Naive thymus-derived CD4-positive, alpha-beta T cell (primary cell): ENCODE data around the gene CRLF1. TPM values are rescaled to one million over a fixed set of nuclear protein-coding genes. Genes with fewer than 3 reads are reported as not detected.
A peak's percentile ranks its signal among the peaks of the same experiment; 100 is the strongest.

Experiments
- ATAC-seq: fragments of 150-1000 bp; cut with Tn5 transposase; 2 replicates; pipeline ENCODE4 v1.10.0; 2021; ENCODE audit warnings: mild to moderate bottlenecking, moderate library complexity
- CTCF ChIA-PET: fragments of 350-600 bp; sonication (Branson Sonifier 250); formaldehyde crosslinking; loops from one replicate; lab custom pipeline; 2021; ENCODE audit warnings: antibody characterized with exemption; lab: Charles Lee
- POLR2A ChIA-PET: fragments of 350-600 bp; sonication (Branson Sonifier 250); formaldehyde crosslinking; loops from one replicate; lab custom pipeline; 2021; ENCODE audit warnings: antibody characterized with exemption, inconsistent platforms; lab: Charles Lee
- DNase-seq, 9 donors: peaks; one replicate each; pipeline versions ENCODE4 v3.0.0 to v3.0.0-alpha.2; 2020 to 2022; ENCODE audit warnings: mixed read lengths in 1 of 9
- H3K27ac ChIP-seq: one replicate; pipeline ENCODE4 v1.7.0; 2013; ENCODE audit warnings: mild to moderate bottlenecking, low read depth, low read length, moderate library complexity
- H3K27me3 ChIP-seq, 2 donors: one replicate each; pipeline ENCODE4 v1.7.0; 2013; ENCODE audit warnings: low read length in 2 of 2, mild to moderate bottlenecking in 2 of 2, moderate library complexity in 2 of 2; ENCODE audit not compliant: control insufficient read depth in 2 of 2, insufficient read depth in 2 of 2
- H3K36me3 ChIP-seq, 3 experiments: 1 replicate in 2 of 3; 2 replicates in 1 of 3; pipeline ENCODE4 v1.7.0; 2013; ENCODE audit warnings: low read length in 3 of 3, mild to moderate bottlenecking in 3 of 3, moderate library complexity in 1 of 3; ENCODE audit not compliant: insufficient read depth in 3 of 3, control insufficient read depth in 2 of 3
- H3K4me1 ChIP-seq, 2 donors: one replicate each; pipeline ENCODE4 v1.7.0; 2013; ENCODE audit warnings: low read length in 2 of 2, mild to moderate bottlenecking in 2 of 2, moderate library complexity in 1 of 2; ENCODE audit not compliant: control insufficient read depth in 2 of 2, insufficient read depth in 2 of 2
- H3K4me3 ChIP-seq: 2 replicates; pipeline ENCODE4 v1.7.0; 2013; ENCODE audit warnings: mild to moderate bottlenecking, low read length
- H3K9me3 ChIP-seq, 3 experiments: 1 replicate in 2 of 3; 2 replicates in 1 of 3; pipeline ENCODE4 v1.7.0; 2013; ENCODE audit warnings: low read length in 3 of 3; ENCODE audit not compliant: control insufficient read depth in 2 of 3
- H3K27ac Mint-ChIP-seq, 9 donors: one replicate each; pipeline ENCODE4 v1.8.0; 2020 to 2022; ENCODE audit warnings: mixed read lengths in 9 of 9, mild to moderate bottlenecking in 8 of 9, moderate library complexity in 5 of 9, inconsistent platforms in 2 of 9
- H3K27me3 Mint-ChIP-seq, 5 donors: one replicate each; pipeline ENCODE4 v1.8.0; 2021 to 2022; ENCODE audit warnings: mixed read lengths in 5 of 5, mild to moderate bottlenecking in 1 of 5
- H3K36me3 Mint-ChIP-seq, 5 donors: one replicate each; pipeline ENCODE4 v1.8.0; 2020 to 2022; ENCODE audit warnings: mixed read lengths in 5 of 5, mild to moderate bottlenecking in 3 of 5, inconsistent platforms in 1 of 5
- H3K4me1 Mint-ChIP-seq, 7 donors: one replicate each; pipeline ENCODE4 v1.8.0; 2020 to 2022; ENCODE audit warnings: mixed read lengths in 7 of 7, mild to moderate bottlenecking in 3 of 7, inconsistent platforms in 1 of 7
- H3K4me3 Mint-ChIP-seq, 10 donors: one replicate each; pipeline ENCODE4 v1.8.0; 2020 to 2022; ENCODE audit warnings: mild to moderate bottlenecking in 10 of 10, mixed read lengths in 10 of 10, moderate library complexity in 6 of 10, inconsistent platforms in 2 of 10
- H3K9me3 Mint-ChIP-seq, 11 donors: one replicate each; pipeline ENCODE4 v1.8.0; 2020 to 2022; ENCODE audit warnings: mixed read lengths in 11 of 11, mild to moderate bottlenecking in 4 of 11, inconsistent platforms in 1 of 11, moderate library complexity in 1 of 11
- intact Hi-C, 2 donors: fragments of 100-400 bp; cut with micrococcal nuclease; formaldehyde crosslinking; loops; one replicate each; pipeline ENCODE4 v1.15.1; 2023
- polyA plus RNA-seq, 2 donors: library from polyadenylated mRNA; unstranded; fragments of 300-500 nt; fragmentation: Illumina TruSeq; gene quantifications; one replicate each; pipeline ENCODE4 v1.2.3, GENCODE V29; 2021
- total RNA-seq, 6 experiments: library from RNA in 5 of 6; stranded (reverse) in 5 of 6; gene quantifications; 1 replicate in 5 of 6; 2 replicates in 1 of 6; pipeline ENCODE4 v1.2.3 and lab custom pipeline; 2021 to 2026

Gene CRLF1
- total and polyA plus RNA-seq, 7 experiments from 2014 or later: 0.28 to 0.49 TPM; not detected in 5

DNA sequence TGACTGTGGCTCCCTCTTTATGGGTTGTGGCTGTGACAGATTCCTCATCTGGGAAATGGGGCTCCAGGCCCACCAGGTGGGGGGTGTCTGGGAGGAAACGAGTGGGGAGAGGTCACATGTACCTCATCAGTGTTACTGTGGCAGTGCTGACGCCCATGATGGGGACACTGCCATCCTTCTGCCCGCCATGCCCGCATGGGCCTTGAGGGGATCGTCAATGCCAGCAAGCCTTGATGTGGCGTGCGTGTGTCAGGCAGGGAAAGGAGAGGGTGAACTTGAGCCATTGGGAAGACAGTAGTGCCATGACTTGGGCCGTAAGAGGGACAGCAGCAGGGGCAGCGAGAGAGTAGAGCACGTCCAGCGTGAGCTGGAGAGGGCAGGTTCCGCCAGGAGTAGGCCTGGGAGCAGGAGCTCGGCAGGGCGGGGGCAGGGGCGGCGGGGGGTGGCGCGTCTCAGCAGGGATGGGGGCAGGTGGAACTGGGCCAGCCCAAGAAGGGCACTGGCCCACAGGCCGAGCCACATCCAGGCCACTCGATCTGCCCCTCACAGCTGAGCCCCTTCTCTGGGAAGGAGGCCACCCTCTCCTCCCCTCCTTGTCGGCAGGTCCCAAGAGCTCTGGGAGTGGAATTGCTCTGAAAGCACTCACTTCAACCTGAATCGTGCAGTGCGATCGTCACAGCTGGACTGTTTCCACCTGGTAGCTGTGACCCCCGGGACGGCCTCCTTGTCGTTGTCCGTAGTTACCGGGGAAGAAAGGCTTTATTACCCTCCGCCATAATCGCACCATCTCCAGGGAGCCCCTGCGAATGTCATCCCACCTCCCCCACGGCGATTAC, 40.2 kb upstream of the CRLF1 start:
- CTCF ChIA-PET: no interaction called here
- DNase-seq: no peak
- POLR2A ChIA-PET: no interaction called here
- H3K4me3 Mint-ChIP-seq: no peak overlapping the region
- no peak overlapping the region for H3K27ac Mint-ChIP-seq
- peaks cover 10 to 45% (median 31%) of the 10 kb centered on the region in 7 donors for H3K4me1 Mint-ChIP-seq
- peaks cover 0 to 2% (median 0%) of the 10 kb centered on the region in 11 donors for H3K9me3 Mint-ChIP-seq
- H3K9me3 ChIP-seq: no peaks in the 10 kb centered on the region
- peaks cover 0 to 11% (median 5%) of the 10 kb centered on the region in 3 experiments for H3K36me3 ChIP-seq
- H3K27me3 ChIP-seq: no peaks in the 10 kb centered on the region
- H3K27ac ChIP-seq: no peak overlapping the region
- intact Hi-C loops: no loop called here
- H3K27me3 Mint-ChIP-seq: no peaks in the 10 kb centered on the region
- no peak for ATAC-seq
- no peak overlapping the region for H3K4me3 ChIP-seq
- peaks cover 0 to 10% (median 2%) of the 10 kb centered on the region in 5 donors for H3K36me3 Mint-ChIP-seq
- H3K4me1 ChIP-seq: no peaks in the 10 kb centered on the region

DNA sequence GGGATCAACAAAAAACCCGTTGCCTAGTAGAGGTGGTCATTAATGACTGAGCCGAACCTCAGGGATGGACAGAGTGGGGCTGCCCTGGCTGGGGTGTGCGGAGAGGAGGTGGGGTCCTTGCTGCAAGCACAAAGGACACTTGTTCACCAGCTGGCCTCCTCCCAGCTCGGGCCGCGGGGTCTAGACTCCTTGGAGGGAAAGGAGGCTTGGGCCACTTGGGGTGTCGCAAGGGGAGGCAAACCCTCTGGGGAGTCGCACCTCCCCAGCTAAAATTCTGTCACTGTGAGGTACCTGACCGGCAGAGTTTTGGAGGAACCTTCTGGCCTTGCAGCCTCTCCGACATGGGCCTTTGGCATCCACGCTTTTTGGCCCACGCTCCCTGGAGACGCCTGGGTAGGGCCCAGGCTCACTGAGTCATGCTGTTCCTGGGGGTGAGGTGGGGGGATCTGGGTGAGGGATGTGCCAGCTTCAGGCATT, 38.5 kb upstream of the CRLF1 start:
- Mint-ChIP-seq H3K27me3 (no peaks in the 10 kb centered on the region), H3K9me3 (peaks cover 0 to 2% (median 0%) of the 10 kb centered on the region in 11 donors), H3K4me3 (no peak overlapping the region), H3K4me1 (peaks cover 10 to 48% (median 31%) of the 10 kb centered on the region in 7 donors), H3K36me3 (peaks cover 0 to 10% (median 2%) of the 10 kb centered on the region in 5 donors), H3K27ac (no peak overlapping the region)
- no peaks in the 10 kb centered on the region for H3K9me3 ChIP-seq
- H3K4me3 ChIP-seq: no peak overlapping the region
- ChIA-PET CTCF (no interaction called here), POLR2A (no interaction called here)
- intact Hi-C loops: no loop called here
- H3K27ac ChIP-seq: no peak overlapping the region
- DNase-seq: no peak
- no peaks in the 10 kb centered on the region for H3K27me3 ChIP-seq
- no peaks in the 10 kb centered on the region for H3K4me1 ChIP-seq
- peaks cover 0 to 8% (median 5%) of the 10 kb centered on the region in 3 experiments for H3K36me3 ChIP-seq
- ATAC-seq: no peak

DNA sequence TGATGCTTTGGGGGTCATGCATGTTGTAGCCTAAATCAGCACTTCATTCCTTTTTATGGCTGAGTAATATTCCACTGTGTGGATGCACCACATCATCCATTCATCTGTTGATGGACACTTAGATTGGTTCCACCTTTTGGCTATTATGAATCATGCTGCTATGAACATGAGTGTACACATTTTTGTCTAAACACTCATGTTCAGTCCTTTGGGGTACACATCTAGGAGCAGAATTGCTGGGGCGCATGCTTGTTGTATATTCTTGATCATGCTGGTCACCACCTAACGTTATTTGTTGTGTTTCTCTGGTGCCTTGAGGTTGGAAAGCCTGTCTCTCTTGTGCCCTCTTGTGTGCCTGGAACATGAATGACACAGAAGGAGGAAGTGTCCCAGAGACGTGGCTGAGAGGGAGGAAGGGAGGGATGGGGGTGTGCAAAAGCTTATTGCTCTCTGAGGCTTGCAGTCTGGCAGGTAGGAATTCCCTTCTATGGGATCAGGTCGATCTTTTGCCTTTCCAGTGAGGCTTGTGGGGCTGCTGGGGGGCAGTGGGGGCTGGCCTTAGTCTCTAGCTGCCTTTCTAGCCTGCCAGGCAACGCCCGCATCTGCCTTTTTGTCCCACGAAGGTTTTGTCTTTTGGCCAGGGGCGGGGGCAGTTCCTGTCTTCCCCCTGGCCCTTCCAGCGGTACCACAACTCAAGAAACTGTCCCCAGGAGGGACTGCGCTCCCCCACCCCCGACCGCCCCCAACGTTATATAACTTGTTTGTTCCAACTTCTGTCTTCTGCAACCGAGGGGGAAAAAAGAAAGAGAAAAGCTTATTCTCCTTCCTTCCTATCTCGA, 37.8 kb upstream of the CRLF1 start:
- Histone ChIP-seq H3K27ac (no peak overlapping the region), H3K9me3 (no peaks in the 10 kb centered on the region), H3K27me3 (no peaks in the 10 kb centered on the region), H3K36me3 (peaks cover 0 to 5% (median 0%) of the 10 kb centered on the region in 3 experiments), H3K4me1 (no peaks in the 10 kb centered on the region), H3K4me3 (no peak overlapping the region)
- POLR2A ChIA-PET: no interaction called here
- Mint-ChIP-seq H3K4me1 (peaks cover 12 to 48% (median 32%) of the 10 kb centered on the region in 7 donors), H3K9me3 (peaks cover 0 to 2% (median 0%) of the 10 kb centered on the region in 11 donors), H3K27ac (no peak overlapping the region), H3K27me3 (no peaks in the 10 kb centered on the region), H3K36me3 (peaks cover 0 to 10% (median 2%) of the 10 kb centered on the region in 5 donors), H3K4me3 (no peak overlapping the region)
- CTCF ChIA-PET: no interaction called here
- intact Hi-C loops: no loop called here
- ATAC-seq (peak; percentile 83), DNase-seq (no peak)

DNA sequence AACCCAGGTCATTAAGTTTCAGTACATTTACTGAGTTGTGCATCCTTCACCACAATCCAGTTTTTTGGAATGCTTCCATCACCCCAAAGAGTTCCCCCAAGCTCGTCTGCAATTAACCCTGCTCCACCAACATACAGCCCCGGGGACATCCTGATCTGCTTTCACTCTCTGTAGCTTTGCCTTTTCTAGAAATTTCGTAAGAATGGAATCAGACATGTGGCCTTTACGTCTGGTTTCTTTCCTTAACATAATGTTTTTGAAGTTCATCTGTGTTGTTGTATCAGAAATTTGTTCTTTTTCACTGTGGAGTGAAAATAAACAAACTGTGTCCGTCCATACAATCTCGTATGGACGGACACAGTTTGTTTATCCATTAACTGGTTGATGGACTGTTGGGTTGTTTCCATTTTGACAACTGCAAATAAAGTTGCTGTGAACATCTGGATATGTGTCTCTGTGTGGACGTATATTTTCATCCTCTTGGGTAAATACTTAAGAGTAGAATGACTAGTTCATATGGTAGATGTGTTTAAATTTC, 33.2 kb upstream of the CRLF1 start:
- Histone ChIP-seq H3K36me3 (peaks cover 0 to 5% (median 0%) of the 10 kb centered on the region in 3 experiments), H3K4me1 (peaks cover 6 to 17% of the 10 kb centered on the region in 2 donors), H3K9me3 (no peaks in the 10 kb centered on the region), H3K27me3 (no peaks in the 10 kb centered on the region), H3K27ac (no peak overlapping the region), H3K4me3 (no peak overlapping the region)
- peak overlapping the region in 2 of 9 donors; percentile 45 to 72 for H3K27ac Mint-ChIP-seq
- H3K4me3 Mint-ChIP-seq: peak overlapping the region in 1 of 10 donors; percentile 6
- ChIA-PET CTCF (no interaction called here), POLR2A (interaction anchor here (0.9 kb wide), 1 partner anchor 68 kb away, joined by 4 read pairs; the partner anchor contains the start of gene UBA52)
- peaks cover 0 to 9% (median 0%) of the 10 kb centered on the region in 5 donors for H3K27me3 Mint-ChIP-seq
- peaks cover 19 to 61% (median 43%) of the 10 kb centered on the region in 7 donors for H3K4me1 Mint-ChIP-seq
- DNase-seq (no peak), ATAC-seq (no peak)
- H3K9me3 Mint-ChIP-seq: peaks cover 0 to 5% (median 0%) of the 10 kb centered on the region in 11 donors
- intact Hi-C loops: loop anchor here (5.0 kb wide), 4 partner anchors 97 to 768 kb away; partner anchors contain the start of genes FKBP8 (in 1 of the 2), GATAD2A (in 1 of the 2) and ISYNA1 (in 1 of the 2)
- H3K36me3 Mint-ChIP-seq: peaks cover 0 to 7% (median 0%) of the 10 kb centered on the region in 5 donors

DNA sequence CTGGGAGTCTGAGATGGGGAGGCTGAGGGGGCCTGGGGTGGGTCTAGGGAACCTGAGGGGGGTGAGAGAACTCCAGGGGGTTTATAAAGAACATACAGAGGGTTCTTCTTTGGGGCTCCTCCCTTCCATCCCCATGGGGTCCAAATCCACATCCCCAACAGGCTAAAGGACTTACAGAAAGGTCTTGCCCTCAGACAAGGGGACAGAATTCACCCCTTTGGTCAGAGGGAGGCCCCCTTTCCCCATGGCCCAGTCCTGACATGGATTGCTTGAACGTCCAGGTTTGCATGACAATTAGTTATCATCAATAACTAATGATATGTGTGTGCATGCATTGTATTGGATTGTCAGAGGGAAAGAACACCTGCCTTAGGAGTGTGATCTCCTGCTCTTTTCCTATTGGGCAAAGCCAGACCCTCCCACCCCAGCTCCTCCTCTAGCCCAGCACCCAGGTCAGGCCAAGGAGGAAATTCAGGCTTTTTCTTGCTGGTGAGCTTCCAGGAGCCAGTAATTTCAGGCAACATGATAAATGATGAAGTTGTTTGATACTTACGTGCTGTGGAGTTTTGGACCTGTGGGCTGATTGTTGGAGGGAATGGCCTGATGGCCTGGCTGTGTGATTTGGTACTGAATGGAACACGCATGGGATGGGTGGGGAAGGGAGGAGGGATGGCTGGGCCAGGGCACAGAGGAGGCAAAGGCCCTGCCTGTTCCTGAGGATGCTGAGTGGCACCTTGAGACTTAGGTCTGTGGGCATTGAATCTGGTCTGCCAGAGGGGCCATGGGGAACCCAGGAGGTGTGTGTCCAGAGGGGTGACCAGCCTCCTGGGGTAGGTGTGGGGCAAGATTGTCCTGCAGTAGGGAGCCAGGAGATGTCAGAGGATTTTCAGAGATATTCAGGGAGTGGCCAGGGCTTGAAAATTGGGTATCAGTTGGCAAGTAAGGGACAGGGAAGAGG, 31.4 kb upstream of the CRLF1 start:
- H3K9me3 ChIP-seq: no peaks in the 10 kb centered on the region
- intact Hi-C loops: loop anchor here (2.0 to 5.0 kb wide), 5 partner anchors 49 to 769 kb away; partner anchors contain the start of genes FKBP8 (in 1 of the 2), GATAD2A (in 1 of the 2), ISYNA1 (in 1 of the 2) and REX1BD (in 1 of the 2)
- peaks cover 6 to 19% of the 10 kb centered on the region in 2 donors for H3K4me1 ChIP-seq
- POLR2A ChIA-PET: interaction anchor here (0.6 to 0.9 kb wide), 3 partner anchors 66 to 282 kb away, joined by 3 to 4 read pairs (median 3); partner anchors contain the start of genes COPE and DDX49
- H3K4me3 ChIP-seq: peak overlapping the region; percentile 83
- H3K27me3 Mint-ChIP-seq: peaks cover 0 to 18% (median 3%) of the 10 kb centered on the region in 5 donors
- H3K9me3 Mint-ChIP-seq: peaks cover 0 to 5% (median 0%) of the 10 kb centered on the region in 11 donors
- CTCF ChIA-PET: no interaction called here
- H3K27me3 ChIP-seq: no peaks in the 10 kb centered on the region
- H3K27ac ChIP-seq: peak overlapping the region; percentile 88
- H3K36me3 ChIP-seq: peaks cover 0 to 5% (median 0%) of the 10 kb centered on the region in 3 experiments
- DNase-seq (peak in 2 of 9 donors; percentile 12 to 14), ATAC-seq (no peak)
- H3K4me1 Mint-ChIP-seq: peaks cover 23 to 53% (median 36%) of the 10 kb centered on the region in 7 donors
- peak overlapping the region; percentile 70 to 96 (median 89) for H3K27ac Mint-ChIP-seq
- H3K36me3 Mint-ChIP-seq: no peaks in the 10 kb centered on the region
- peak overlapping the region; percentile 71 to 100 (median 88) for H3K4me3 Mint-ChIP-seq
